Gastroesophageal sphincter (tissue), 3 donors: ENCODE results near the gene KIAA0040.
A peak's percentile ranks its signal among the peaks of the same experiment; 100 is the strongest.

Experiments
- CTCF ChIP-seq, 4 experiments: fragments of 200-600 bp in 2 of 4; fragments of 450-650 bp in 2 of 4; sonication (generic) in 1 of 4; IDR thresholded peaks; one replicate each; pipeline ENCODE4 v1.5.1; 2017 to 2019; ENCODE audit warnings: antibody characterized with exemption in 4 of 4, mild to moderate bottlenecking in 2 of 4, moderate library complexity in 2 of 4
- POLR2A ChIP-seq, 2 donors: fragments of 450-650 bp; IDR thresholded peaks; one replicate each; pipeline ENCODE4 v1.6.1; 2017; ENCODE audit warnings: antibody characterized with exemption in 2 of 2, mild to moderate bottlenecking in 2 of 2, moderate library complexity in 1 of 2
- POLR2AphosphoS5 ChIP-seq: sonication (generic); formaldehyde crosslinking; IDR thresholded peaks from one replicate; pipeline ENCODE4 v1.6.1; 2017; ENCODE audit warnings: antibody characterized with exemption

- no peak for TF ChIP-seq CTCF (IDR thresholded peaks at IDR 0.05)
- no peak for TF ChIP-seq POLR2A (IDR thresholded peaks at IDR 0.05)
- TF ChIP-seq POLR2AphosphoS5: peak; percentile 7
Observed at GRCh38 chr1:175131095-175131494, 61.5 kb downstream of the KIAA0040 start.
